Uterus (tissue), 4 donors: ENCODE measurements around the gene PGC. TPM values are rescaled to one million over a fixed set of nuclear protein-coding genes. Genes with fewer than 3 reads are reported as not detected.

Experiments
- DNase-seq, 2 donors: peaks; one replicate each; pipeline ENCODE4 v3.0.0-alpha.2; 2019 to 2020
- H3K27ac ChIP-seq, 2 donors: fragments of 200-600 bp; sonication (generic); 1 replicate in 1 of 2; 2 replicates in 1 of 2; pipeline ENCODE4 v1.5.1; 2016 to 2018
- H3K27me3 ChIP-seq, 2 donors: fragments of 200-600 bp; sonication (generic); one replicate each; pipeline ENCODE4 v1.5.1; 2018 to 2019; ENCODE audit warnings: control low read depth in 1 of 2
- H3K36me3 ChIP-seq, 2 donors: fragments of 200-600 bp; sonication (generic); one replicate each; pipeline ENCODE4 v1.5.1; 2019; ENCODE audit warnings: control low read depth in 1 of 2
- H3K4me1 ChIP-seq, 2 donors: fragments of 200-600 bp; sonication (generic); one replicate each; pipeline ENCODE4 v1.5.1; 2018 to 2019; ENCODE audit warnings: control low read depth in 1 of 2
- H3K4me3 ChIP-seq, 2 donors: fragments of 200-600 bp; sonication (generic); 1 replicate in 1 of 2; 2 replicates in 1 of 2; pipeline ENCODE4 v1.5.1; 2018 to 2019; ENCODE audit warnings: mild to moderate bottlenecking in 1 of 2
- H3K9me3 ChIP-seq, 2 donors: fragments of 200-600 bp; sonication (generic); one replicate each; pipeline ENCODE4 v1.5.1; 2019; ENCODE audit warnings: control low read depth in 1 of 2
- CTCF ChIP-seq, 4 experiments: fragments of 200-600 bp in 2 of 4; fragments of 450-650 bp in 2 of 4; sonication (generic) in 2 of 4; IDR thresholded peaks; one replicate each; pipeline ENCODE4 v1.5.1; 2016 to 2019; ENCODE audit warnings: antibody characterized with exemption in 4 of 4, mild to moderate bottlenecking in 2 of 4, moderate library complexity in 1 of 4
- POLR2A ChIP-seq, 2 donors: fragments of 450-650 bp; IDR thresholded peaks; one replicate each; pipeline ENCODE4 v1.6.1; 2016; ENCODE audit warnings: antibody characterized with exemption in 2 of 2, mild to moderate bottlenecking in 1 of 2, moderate library complexity in 1 of 2
- intact Hi-C: fragments of 100-400 bp; cut with DNase I; formaldehyde crosslinking; loops from one replicate; pipeline ENCODE4 v1.15.1; 2023; ENCODE audit warnings: low total_unique reads
- total RNA-seq, 4 donors: library from RNA; depleted of rRNA in 3 of 4; stranded (reverse); fragments of >200 nt in 3 of 4; gene quantifications; one replicate each; pipeline versions ENCODE4 v1.1.0 to v1.2.4, GENCODE V29; 2014 to 2023
- donor health status: DM: yes; HTN: yes; CAD: no.

Gene PGC
- total RNA-seq, 4 donors from 2014 or later, result 0.91 to 2.1 TPM; not detected in 2

DNA sequence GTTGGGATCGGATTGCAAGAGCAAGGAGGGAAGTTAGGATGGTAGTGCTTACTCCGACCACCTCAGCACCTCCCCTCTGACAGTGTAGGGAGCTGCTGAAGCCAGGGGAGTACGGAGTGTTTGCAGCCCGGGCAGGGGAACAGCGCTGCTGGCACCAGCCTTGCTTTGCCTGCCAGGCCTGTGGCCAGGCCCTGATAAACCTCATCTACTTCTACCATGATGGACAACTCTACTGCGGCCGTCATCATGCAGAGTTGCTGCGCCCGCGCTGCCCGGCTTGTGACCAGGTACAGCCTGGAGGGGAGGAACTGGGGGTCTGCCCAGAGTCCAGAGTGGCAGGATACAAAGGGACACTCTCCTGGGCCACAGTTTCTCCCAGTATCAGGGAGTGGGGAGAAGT lies 38.1 kb upstream of the PGC start:
- no peaks in the 10 kb centered on the region for H3K36me3 ChIP-seq
- TF ChIP-seq CTCF (IDR thresholded peaks at IDR 0.05) (no peak), POLR2A (IDR thresholded peaks at IDR 0.05) (no peak)
- no peaks in the 10 kb centered on the region for H3K9me3 ChIP-seq
- H3K4me3 ChIP-seq, result no peak overlapping the region
- intact Hi-C loops, result loop anchor here (5.0 to 10.0 kb wide), 2 partner anchors 140 to 262 kb away; partner anchors contain the start of genes BYSL and MED20
- peak overlapping the region in 1 of 2 donors; percentile 84 for H3K27ac ChIP-seq
- H3K4me1 ChIP-seq, result peaks cover 0 to 16% of the 10 kb centered on the region in 2 donors
- H3K27me3 ChIP-seq, result no peaks in the 10 kb centered on the region
- no peak for DNase-seq

GRCh38 chr6:41784581-41785171 lies 37.5 kb upstream of the PGC start:
- Histone ChIP-seq H3K27ac (peak overlapping the region in 1 of 2 donors; percentile 13), H3K4me3 (no peak overlapping the region), H3K27me3 (no peaks in the 10 kb centered on the region), H3K9me3 (no peaks in the 10 kb centered on the region), H3K36me3 (no peaks in the 10 kb centered on the region), H3K4me1 (peaks cover 0 to 16% of the 10 kb centered on the region in 2 donors)
- intact Hi-C loops, result loop anchor here (5.0 to 10.0 kb wide), 2 partner anchors 140 to 263 kb away; partner anchors contain the start of genes BYSL and MED20
- no peak for DNase-seq
- TF ChIP-seq CTCF (IDR thresholded peaks at IDR 0.05), result no peak
- TF ChIP-seq POLR2A (IDR thresholded peaks at IDR 0.05), result no peak

- no peak for DNase-seq
- no peaks in the 10 kb centered on the region for H3K36me3 ChIP-seq
- peaks cover 0 to 20% of the 10 kb centered on the region in 2 donors for H3K4me1 ChIP-seq
- TF ChIP-seq POLR2A (IDR thresholded peaks at IDR 0.05) (no peak), CTCF (IDR thresholded peaks at IDR 0.05) (no peak)
- intact Hi-C loops, result loop anchor here (10.0 kb wide), 1 partner anchor 142 kb away; the partner anchor contains the start of genes BYSL and MED20
- no peak overlapping the region for H3K4me3 ChIP-seq
- no peaks in the 10 kb centered on the region for H3K9me3 ChIP-seq
- no peaks in the 10 kb centered on the region for H3K27me3 ChIP-seq
- peak overlapping the region in 1 of 2 donors; percentile 15 for H3K27ac ChIP-seq
Measured at GRCh38 chr6:41783106-41783780, 36.0 kb upstream of the PGC start.

- Histone ChIP-seq H3K4me3 (peak overlapping the region; percentile 61 to 62), H3K27ac (peak overlapping the region; percentile 90 to 91), H3K4me1 (peaks cover 0 to 20% of the 10 kb centered on the region in 2 donors), H3K36me3 (no peaks in the 10 kb centered on the region), H3K9me3 (no peaks in the 10 kb centered on the region), H3K27me3 (no peaks in the 10 kb centered on the region)
- no peak for TF ChIP-seq CTCF (IDR thresholded peaks at IDR 0.05)
- no peak for TF ChIP-seq POLR2A (IDR thresholded peaks at IDR 0.05)
- intact Hi-C loops, result loop anchor here (10.0 kb wide), 1 partner anchor 143 kb away; the partner anchor contains the start of genes BYSL and MED20
- DNase-seq, result peak in 1 of 2 donors; percentile 45
Measured at GRCh38 chr6:41781366-41781730, 34.2 kb upstream of the PGC start.
